HL-60 (cell line): ENCODE results near the gene PLEKHA5.

Experiments
- DNase-seq, 2 experiments: peaks; one replicate each; pipeline ENCODE4 v3.0.0-alpha.2; 2010 to 2020; ENCODE audit warnings: low read depth in 1 of 2, low spot score in 1 of 2
- H3K27ac ChIP-seq: fragments of 250-450 bp; sonication (Bioruptor Pico); replicated peaks from 2 replicates; pipeline ENCODE4 v1.5.1; 2020; ENCODE audit warnings: mild to moderate bottlenecking, moderate library complexity
- H3K27me3 ChIP-seq: fragments of 250-450 bp; sonication (Bioruptor Pico); 2 replicates; pipeline ENCODE4 v1.5.1; 2021; ENCODE audit warnings: mild to moderate bottlenecking, moderate library complexity; ENCODE audit not compliant: insufficient read depth, poor library complexity, severe bottlenecking
- H3K4me3 ChIP-seq: replicated peaks from 2 replicates; pipeline ENCODE4 v1.5.1; 2011; ENCODE audit warnings: mild to moderate bottlenecking, control low read depth, low read length; ENCODE audit not compliant: insufficient read depth
- CTCF ChIP-seq: IDR thresholded peaks from one replicate; pipeline ENCODE4 v1.5.1; 2011; ENCODE audit warnings: low read length, control low read depth, inconsistent platforms; ENCODE audit not compliant: insufficient read depth
- GABPA ChIP-seq: IDR thresholded peaks from 2 replicates; pipeline ENCODE4 v1.6.1; 2012; ENCODE audit warnings: low read depth
- POLR2AphosphoS5 ChIP-seq: IDR thresholded peaks from 2 replicates; pipeline ENCODE4 v1.6.1; 2012; ENCODE audit warnings: low read depth
- SPI1 ChIP-seq: IDR thresholded peaks from 2 replicates; pipeline ENCODE4 v1.6.1; 2012; ENCODE audit warnings: low read depth, mild to moderate bottlenecking, borderline replicate concordance
- TF ChIP-seq, protein P1 (sequence below): IDR thresholded peaks from 2 replicates; pipeline ENCODE4 v1.6.1; 2012; ENCODE audit warnings: low read depth; ENCODE audit not compliant: insufficient replicate concordance

PLEKHA5 gene

GRCh38 chr12:19375888-19376287, 246.4 kb downstream of the PLEKHA5 start:
- Histone ChIP-seq H3K4me3 (no peak overlapping the region), H3K27ac (no peak overlapping the region), H3K27me3 (no peaks in the 10 kb centered on the region)
- no peak for DNase-seq
- TF ChIP-seq, protein P1, sequence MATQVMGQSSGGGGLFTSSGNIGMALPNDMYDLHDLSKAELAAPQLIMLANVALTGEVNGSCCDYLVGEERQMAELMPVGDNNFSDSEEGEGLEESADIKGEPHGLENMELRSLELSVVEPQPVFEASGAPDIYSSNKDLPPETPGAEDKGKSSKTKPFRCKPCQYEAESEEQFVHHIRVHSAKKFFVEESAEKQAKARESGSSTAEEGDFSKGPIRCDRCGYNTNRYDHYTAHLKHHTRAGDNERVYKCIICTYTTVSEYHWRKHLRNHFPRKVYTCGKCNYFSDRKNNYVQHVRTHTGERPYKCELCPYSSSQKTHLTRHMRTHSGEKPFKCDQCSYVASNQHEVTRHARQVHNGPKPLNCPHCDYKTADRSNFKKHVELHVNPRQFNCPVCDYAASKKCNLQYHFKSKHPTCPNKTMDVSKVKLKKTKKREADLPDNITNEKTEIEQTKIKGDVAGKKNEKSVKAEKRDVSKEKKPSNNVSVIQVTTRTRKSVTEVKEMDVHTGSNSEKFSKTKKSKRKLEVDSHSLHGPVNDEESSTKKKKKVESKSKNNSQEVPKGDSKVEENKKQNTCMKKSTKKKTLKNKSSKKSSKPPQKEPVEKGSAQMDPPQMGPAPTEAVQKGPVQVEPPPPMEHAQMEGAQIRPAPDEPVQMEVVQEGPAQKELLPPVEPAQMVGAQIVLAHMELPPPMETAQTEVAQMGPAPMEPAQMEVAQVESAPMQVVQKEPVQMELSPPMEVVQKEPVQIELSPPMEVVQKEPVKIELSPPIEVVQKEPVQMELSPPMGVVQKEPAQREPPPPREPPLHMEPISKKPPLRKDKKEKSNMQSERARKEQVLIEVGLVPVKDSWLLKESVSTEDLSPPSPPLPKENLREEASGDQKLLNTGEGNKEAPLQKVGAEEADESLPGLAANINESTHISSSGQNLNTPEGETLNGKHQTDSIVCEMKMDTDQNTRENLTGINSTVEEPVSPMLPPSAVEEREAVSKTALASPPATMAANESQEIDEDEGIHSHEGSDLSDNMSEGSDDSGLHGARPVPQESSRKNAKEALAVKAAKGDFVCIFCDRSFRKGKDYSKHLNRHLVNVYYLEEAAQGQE, result no peak
- TF ChIP-seq POLR2AphosphoS5 (no peak), GABPA (no peak), SPI1 (no peak), CTCF (no peak)

- Histone ChIP-seq H3K27ac (no peak overlapping the region), H3K27me3 (no peaks in the 10 kb centered on the region), H3K4me3 (no peak overlapping the region)
- TF ChIP-seq SPI1, result no peak
- TF ChIP-seq, protein P1, result no peak
- no peak for TF ChIP-seq CTCF
- no peak for TF ChIP-seq POLR2AphosphoS5
- TF ChIP-seq GABPA, result no peak
- no peak for DNase-seq
Measured at GRCh38 chr12:19376691-19377090, 247.2 kb downstream of the PLEKHA5 start.

- H3K27me3 ChIP-seq, result no peaks in the 10 kb centered on the region
- H3K4me3 ChIP-seq, result no peak overlapping the region
- DNase-seq, result no peak
- no peak overlapping the region for H3K27ac ChIP-seq
- TF ChIP-seq CTCF (no peak), GABPA (no peak), POLR2AphosphoS5 (no peak), SPI1 (no peak)
Measured at GRCh38 chr12:19382111-19382526, 252.6 kb downstream of the PLEKHA5 start.

DNA sequence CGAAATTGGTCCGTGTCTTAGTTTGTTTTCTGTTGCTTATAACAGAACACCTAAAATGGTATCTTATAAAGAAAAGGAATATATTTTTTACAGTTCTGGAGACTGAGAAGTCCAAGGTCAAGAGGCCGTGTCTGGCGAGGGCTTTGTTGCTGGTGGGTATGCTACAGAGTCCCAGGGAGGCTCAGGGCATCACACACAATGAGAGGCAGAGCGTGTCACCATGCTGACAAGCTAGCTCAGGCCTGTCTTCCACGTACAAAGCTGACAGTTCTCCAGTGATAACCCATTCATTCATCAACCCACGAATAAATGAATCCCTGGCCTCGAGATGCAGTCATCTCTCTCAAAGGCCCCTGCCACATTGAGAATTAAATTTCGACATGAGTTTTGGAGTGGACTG, 253.0 kb downstream of the PLEKHA5 start:
- Histone ChIP-seq H3K27ac (no peak overlapping the region), H3K4me3 (no peak overlapping the region), H3K27me3 (no peaks in the 10 kb centered on the region)
- TF ChIP-seq, protein P1, result no peak
- TF ChIP-seq CTCF (no peak), SPI1 (no peak), POLR2AphosphoS5 (no peak), GABPA (no peak)
- no peak for DNase-seq
